SK-N-SH treated with all-trans-retinoic acid at 6 μM for 48 hours (cell line): ENCODE measurements around the gene LMCD1.

Experiments
- ATAC-seq: fragments of 200-7000 bp; cut with Tn5 transposase; 3 replicates; pipeline ENCODE4 v1.9.1; 2020; ENCODE audit warnings: mild to moderate bottlenecking, moderate library complexity
- ARNTL ChIP-seq: fragments of 450-650 bp; formaldehyde crosslinking; IDR thresholded peaks from 2 replicates; pipeline ENCODE4 v1.5.0; 2020; ENCODE audit warnings: low read depth, mild to moderate bottlenecking, moderate library complexity, borderline replicate concordance
- BACH2 ChIP-seq: fragments of 250-450 bp; sonication (Bioruptor Pico); IDR thresholded peaks from 2 replicates; pipeline ENCODE4 v1.9.0; 2021; ENCODE audit warnings: mild to moderate bottlenecking, borderline replicate concordance
- CREB5 ChIP-seq: fragments of 250-450 bp; sonication (Bioruptor Pico); IDR thresholded peaks from 2 replicates; pipeline ENCODE4 v1.5.1; 2020; ENCODE audit warnings: low read depth, mild to moderate bottlenecking, moderate library complexity
- CSDC2 ChIP-seq: fragments of 250-450 bp; sonication (Bioruptor Pico); IDR thresholded peaks from 2 replicates; pipeline ENCODE4 v1.5.0; 2020; ENCODE audit warnings: mild to moderate bottlenecking, moderate library complexity
- CSRNP3 ChIP-seq: fragments of 250-450 bp; sonication (Bioruptor Pico); IDR thresholded peaks from 2 replicates; pipeline ENCODE4 v1.5.1; 2021; ENCODE audit warnings: mild to moderate bottlenecking, moderate library complexity
- ESRRG ChIP-seq: fragments of 250-450 bp; sonication (Bioruptor Pico); IDR thresholded peaks from 2 replicates; pipeline ENCODE4 v1.6.1; 2021; ENCODE audit warnings: mild to moderate bottlenecking
- ISL1 ChIP-seq: fragments of 250-450 bp; sonication (Bioruptor Pico); IDR thresholded peaks from 2 replicates; pipeline ENCODE4 v2.1.2; 2022; ENCODE audit warnings: mild to moderate bottlenecking, moderate library complexity
- OSR1 ChIP-seq: fragments of 250-450 bp; sonication (Bioruptor Pico); IDR thresholded peaks from 2 replicates; pipeline ENCODE4 v1.8.0; 2022; ENCODE audit warnings: moderate library complexity, mild to moderate bottlenecking, inconsistent platforms
- PATZ1 ChIP-seq: fragments of 250-450 bp; sonication (Bioruptor Pico); IDR thresholded peaks from 2 replicates; pipeline ENCODE4 v1.8.0; 2020; ENCODE audit warnings: mild to moderate bottlenecking, moderate library complexity, borderline replicate concordance
- POU6F1 ChIP-seq: fragments of 250-450 bp; sonication (Bioruptor Pico); IDR thresholded peaks from 2 replicates; pipeline ENCODE4 v1.8.0; 2021; ENCODE audit warnings: low read depth, mild to moderate bottlenecking, moderate library complexity, borderline replicate concordance
- PPARA ChIP-seq: fragments of 250-450 bp; sonication (Bioruptor Pico); IDR thresholded peaks from 2 replicates; pipeline ENCODE4 v1.5.0; 2020; ENCODE audit warnings: mild to moderate bottlenecking, borderline replicate concordance
- SNAI2 ChIP-seq: fragments of 250-450 bp; sonication (Bioruptor Pico); IDR thresholded peaks from 2 replicates; pipeline ENCODE4 v1.5.0; 2020; ENCODE audit warnings: mild to moderate bottlenecking, moderate library complexity
- TCF4 ChIP-seq: fragments of 250-450 bp; sonication (Bioruptor Pico); IDR thresholded peaks from 2 replicates; pipeline ENCODE4 v1.8.0; 2021; ENCODE audit warnings: mild to moderate bottlenecking, moderate library complexity, borderline replicate concordance
- TOX ChIP-seq: fragments of 250-450 bp; sonication (Bioruptor Pico); IDR thresholded peaks from 2 replicates; pipeline ENCODE4 v1.8.0; 2021; ENCODE audit warnings: mild to moderate bottlenecking, moderate library complexity, borderline replicate concordance
- TSHZ2 ChIP-seq: fragments of 250-450 bp; sonication (Bioruptor Pico); IDR thresholded peaks from 2 replicates; pipeline ENCODE4 v1.5.0; 2020; ENCODE audit warnings: mild to moderate bottlenecking, moderate library complexity
- ZC3H10 ChIP-seq: fragments of 250-450 bp; sonication (Bioruptor Pico); IDR thresholded peaks from 2 replicates; pipeline ENCODE4 v1.5.1; 2021; ENCODE audit warnings: mild to moderate bottlenecking, moderate library complexity
- ZFP3 ChIP-seq: fragments of 250-450 bp; sonication (Bioruptor Pico); IDR thresholded peaks from 2 replicates; pipeline ENCODE4 v1.5.0; 2020; ENCODE audit warnings: mild to moderate bottlenecking, moderate library complexity
- ZFP30 ChIP-seq: fragments of 450-650 bp; formaldehyde crosslinking; IDR thresholded peaks from 2 replicates; pipeline ENCODE4 v1.5.0; 2022; ENCODE audit warnings: mild to moderate bottlenecking, moderate library complexity
- ZNF565 ChIP-seq: fragments of 450-650 bp; formaldehyde crosslinking; conservative IDR thresholded peaks from 2 replicates; pipeline ENCODE4 v1.5.0; 2020; ENCODE audit warnings: low read depth, mild to moderate bottlenecking, moderate library complexity
- ZNF70 ChIP-seq: fragments of 450-650 bp; formaldehyde crosslinking; IDR thresholded peaks from 2 replicates; pipeline ENCODE4 v1.5.0; 2020; ENCODE audit warnings: mild to moderate bottlenecking, moderate library complexity
- ZNF8 ChIP-seq: fragments of 450-650 bp; formaldehyde crosslinking; IDR thresholded peaks from 2 replicates; pipeline ENCODE4 v1.5.0; 2020; ENCODE audit warnings: mild to moderate bottlenecking, moderate library complexity

Gene LMCD1

GRCh38 chr3:8518138-8518537, 16.5 kb downstream of the LMCD1 start:
- ATAC-seq = no peak
- no peak for TF ChIP-seq TOX
- no peak for TF ChIP-seq ZC3H10 (CRISPR knock-in tag)
- no peak for TF ChIP-seq CSRNP3 (CRISPR knock-in tag)
- no peak for TF ChIP-seq OSR1 (CRISPR knock-in tag)
- no peak for TF ChIP-seq ARNTL (CRISPR knock-in tag)
- TF ChIP-seq CREB5 (CRISPR knock-in tag) = no peak
- TF ChIP-seq ESRRG (CRISPR knock-in tag) = no peak
- TF ChIP-seq ZNF565 (CRISPR knock-in tag) = no peak
- no peak for TF ChIP-seq BACH2 (CRISPR knock-in tag)
- no peak for TF ChIP-seq ZNF8 (CRISPR knock-in tag)
- no peak for TF ChIP-seq SNAI2
- no peak for TF ChIP-seq ZFP3 (CRISPR knock-in tag)
- TF ChIP-seq ZFP30 = no peak
- no peak for TF ChIP-seq PPARA
- TF ChIP-seq CSDC2 (CRISPR knock-in tag) = no peak
- TF ChIP-seq TCF4 (CRISPR knock-in tag) = no peak
- TF ChIP-seq POU6F1 = no peak
- no peak for TF ChIP-seq TSHZ2
- no peak for TF ChIP-seq ISL1
- TF ChIP-seq, all 23 proteins: peak for 0

- TF ChIP-seq SNAI2 (no peak; the same call in 1 of the 2 replicates), ZNF70 (no peak), ISL1 (peak; percentile 62), PATZ1 (CRISPR knock-in tag) (no peak), ZFP3 (CRISPR knock-in tag) (peak; percentile 77), CREB5 (CRISPR knock-in tag) (no peak), TCF4 (CRISPR knock-in tag) (0 out of 2 replicates have a peak, but pooled peaks have one; percentile 45)
- peak; percentile 69 for ATAC-seq
Observed at GRCh38 chr3:8519156-8519555, 17.5 kb downstream of the LMCD1 start.
